HG02884 (cell line): Measurements from ENCODE around the gene GRHL3.
"Not testable (repeated sequence)": the region's sequence is repeated elsewhere in the genome, so short reads cannot be mapped to it uniquely, and the experiment has no call there.

Source experiments
- ATAC-seq: cut with Tn5 transposase; IDR thresholded peaks from one replicate; pipeline ENCODE4 v1.9.1; 2021; ENCODE audit warnings: mild to moderate bottlenecking, moderate library complexity; ENCODE audit not compliant: unreplicated experiment

GRHL3 gene

GRCh38 chr1:24319312-24319863 is at the start of gene GRHL3:
Gene GRHL3, plus strand, starts transcription at chr1:24319357. Its CDS starts 195 bp downstream, at chr1:24319552.
- no peak for ATAC-seq

DNA sequence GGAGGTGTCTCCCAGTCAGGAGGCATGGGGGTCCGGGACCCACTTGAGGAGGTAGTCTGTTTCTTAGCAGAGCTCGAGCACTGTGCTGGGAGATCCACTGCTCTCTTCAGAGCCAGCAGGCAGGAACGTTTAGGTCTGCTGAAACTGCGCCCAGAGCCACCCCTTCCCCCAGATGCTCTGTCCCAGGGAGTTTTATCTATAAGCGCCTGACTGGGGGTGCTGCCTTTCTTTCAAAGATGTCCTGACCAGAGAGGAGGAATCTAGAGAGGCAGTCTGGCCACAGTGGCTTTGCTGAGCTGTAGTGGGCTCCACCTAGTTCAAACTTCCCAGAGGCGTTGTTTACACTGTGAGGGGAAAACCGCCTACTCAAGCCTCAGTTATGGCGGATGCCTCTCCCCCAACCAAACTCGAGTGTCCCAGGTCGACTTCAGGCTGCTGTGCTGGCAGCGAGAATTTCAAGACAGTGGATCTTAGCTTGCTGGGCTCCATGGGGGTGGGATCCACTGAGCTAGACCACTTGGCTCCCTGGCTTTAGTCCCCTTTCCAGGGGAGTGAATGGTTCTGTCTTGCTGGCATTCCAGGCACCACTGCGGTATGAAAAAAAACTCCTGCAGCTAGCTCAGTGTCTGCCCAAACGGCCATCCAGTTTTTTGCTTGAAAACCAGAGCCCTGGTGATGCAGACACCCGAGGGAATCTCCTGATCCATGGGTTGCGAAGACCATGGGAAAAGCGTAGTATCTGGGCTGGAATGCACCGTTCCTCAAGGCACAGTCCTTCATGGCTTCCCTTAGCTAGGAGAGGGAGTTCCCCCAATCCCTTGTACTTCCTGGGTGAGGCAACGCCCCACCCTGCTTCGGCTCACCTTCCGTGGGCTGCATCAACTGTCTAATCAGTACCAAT is 44.7 kb upstream of the GRHL3 start:
- ATAC-seq, result not testable (repeated sequence)

DNA sequence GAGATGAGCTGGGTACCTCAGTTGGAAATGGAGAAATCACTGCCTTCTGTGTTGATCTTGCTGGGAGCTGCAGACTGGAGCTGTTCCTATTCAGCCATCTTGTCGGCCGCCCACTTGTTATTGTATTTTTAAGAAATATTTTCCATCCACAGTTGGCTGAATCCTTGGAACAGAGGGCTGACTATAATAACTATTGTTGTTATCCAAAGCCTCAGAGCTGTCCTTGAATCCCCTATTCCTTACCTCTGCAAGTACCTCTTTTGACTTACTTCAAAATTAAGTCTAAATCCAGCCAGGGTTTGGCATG is 44.1 kb upstream of the GRHL3 start:
- no peak for ATAC-seq

DNA sequence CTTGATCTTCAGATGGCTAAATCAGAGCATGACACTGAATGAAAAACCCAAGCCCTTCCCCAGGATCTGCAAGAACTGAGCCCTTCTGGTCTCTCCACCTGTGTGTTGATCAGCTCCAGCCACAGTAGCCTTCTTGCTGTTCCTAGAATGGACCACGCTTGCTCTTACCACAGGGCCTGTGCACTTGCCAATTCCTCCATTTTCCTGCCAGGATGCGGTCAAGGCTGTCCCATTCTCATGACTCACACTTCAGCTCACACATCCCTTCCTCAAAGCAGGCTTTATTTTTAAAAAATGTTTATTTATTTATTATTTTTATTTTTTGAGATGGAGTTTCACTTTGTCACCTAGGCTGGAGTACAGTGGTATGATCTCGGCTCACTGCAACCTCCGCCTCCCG is 43.6 kb upstream of the GRHL3 start:
- no peak for ATAC-seq

GRCh38 chr1:24276791-24277190 is 42.4 kb upstream of the GRHL3 start:
- ATAC-seq, result no peak

DNA sequence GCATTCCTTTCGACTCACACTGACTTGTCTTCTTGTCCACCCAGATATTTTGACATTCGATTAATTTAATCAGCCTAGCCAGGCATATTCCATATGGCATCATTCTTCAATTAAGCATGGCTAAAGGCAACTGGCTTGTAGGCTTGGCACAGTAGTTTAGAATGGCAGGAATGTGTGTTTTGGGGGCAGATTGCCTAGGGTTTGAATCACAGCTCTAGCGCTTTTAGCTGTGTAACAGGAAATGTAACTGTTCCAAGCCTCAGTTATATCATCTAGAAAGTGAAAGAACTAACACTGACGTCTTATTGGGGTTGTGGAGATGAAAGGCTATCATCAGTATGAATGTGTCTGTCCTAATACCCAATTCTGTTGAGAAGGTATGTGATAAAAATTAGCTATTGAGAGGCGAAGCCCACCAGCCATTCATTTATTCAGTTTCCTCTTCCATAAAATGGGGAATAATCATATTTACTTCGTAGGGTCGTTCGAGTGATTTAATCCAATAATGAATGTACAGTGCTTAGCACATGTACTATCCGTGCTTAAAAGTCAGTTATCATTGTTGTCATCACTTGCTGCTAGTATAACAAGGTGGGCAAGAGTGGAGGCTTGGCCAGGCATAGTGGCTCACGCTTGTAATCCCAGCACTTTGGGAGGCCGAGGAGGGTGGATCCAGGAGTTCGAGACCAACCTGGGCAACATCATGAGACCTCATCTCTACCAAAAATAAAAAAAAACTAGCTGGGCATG is 41.6 kb upstream of the GRHL3 start:
- no peak for ATAC-seq

DNA sequence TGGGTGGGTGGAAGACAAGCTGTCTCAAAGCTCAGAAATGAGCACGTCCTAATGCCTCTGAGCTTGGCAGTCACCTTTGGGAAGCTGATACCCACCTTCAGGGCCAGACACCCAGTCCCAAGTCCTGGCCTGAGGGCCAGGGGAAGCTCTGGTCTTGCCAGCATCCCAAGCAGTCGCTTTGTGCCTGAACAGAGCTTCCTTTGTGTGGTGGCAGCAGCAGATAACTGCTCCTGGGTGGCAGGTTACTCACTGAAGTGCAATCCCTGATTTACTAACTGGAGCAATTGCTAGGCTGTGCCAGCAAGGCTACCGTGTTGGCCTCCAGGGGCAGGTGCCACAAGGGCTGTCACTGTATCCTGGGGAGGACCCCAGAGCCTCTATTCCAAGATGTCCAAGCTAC is 40.4 kb upstream of the GRHL3 start:
- ATAC-seq, result no peak

GRCh38 chr1:24279590-24280232 is 39.4 kb upstream of the GRHL3 start:
- no peak for ATAC-seq

DNA sequence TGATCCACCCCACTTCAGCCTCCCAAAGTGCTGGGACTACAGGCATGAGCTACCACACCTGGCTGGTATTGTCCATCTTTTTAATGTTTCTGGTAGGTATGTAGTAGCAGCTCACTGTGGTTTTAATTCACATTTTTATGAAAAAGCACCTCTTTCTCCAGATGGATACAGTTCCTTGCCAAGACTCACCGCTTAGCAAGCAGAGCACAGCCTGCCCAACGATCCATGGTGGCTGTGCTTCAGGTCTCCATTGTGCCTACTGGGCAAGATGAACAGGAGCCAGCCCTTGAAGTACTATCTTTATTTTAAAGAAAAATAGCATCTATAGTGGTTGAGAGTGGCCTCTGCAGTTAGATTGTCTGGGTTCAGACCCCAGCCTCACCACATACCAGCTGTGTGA is 37.6 kb upstream of the GRHL3 start:
- no peak for ATAC-seq

DNA sequence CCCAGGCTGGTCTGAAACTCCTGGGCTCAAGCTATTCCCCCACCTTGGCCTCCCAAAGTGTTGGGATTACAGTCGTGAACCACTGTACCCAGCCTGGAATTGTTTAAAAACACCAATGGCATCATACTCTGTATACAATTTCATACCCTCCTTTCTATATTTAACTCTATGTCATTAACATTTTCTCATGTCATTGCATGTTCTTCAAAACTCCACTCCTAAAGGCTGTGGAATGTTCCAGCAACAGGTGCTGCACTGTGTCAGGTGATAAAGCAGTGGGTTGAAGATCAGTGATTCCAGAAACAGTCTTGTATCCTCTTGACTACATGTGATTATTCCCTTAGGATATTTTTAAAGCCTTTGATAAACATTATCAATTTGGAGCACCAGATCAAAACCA is 36.7 kb upstream of the GRHL3 start:
- no peak for ATAC-seq

DNA sequence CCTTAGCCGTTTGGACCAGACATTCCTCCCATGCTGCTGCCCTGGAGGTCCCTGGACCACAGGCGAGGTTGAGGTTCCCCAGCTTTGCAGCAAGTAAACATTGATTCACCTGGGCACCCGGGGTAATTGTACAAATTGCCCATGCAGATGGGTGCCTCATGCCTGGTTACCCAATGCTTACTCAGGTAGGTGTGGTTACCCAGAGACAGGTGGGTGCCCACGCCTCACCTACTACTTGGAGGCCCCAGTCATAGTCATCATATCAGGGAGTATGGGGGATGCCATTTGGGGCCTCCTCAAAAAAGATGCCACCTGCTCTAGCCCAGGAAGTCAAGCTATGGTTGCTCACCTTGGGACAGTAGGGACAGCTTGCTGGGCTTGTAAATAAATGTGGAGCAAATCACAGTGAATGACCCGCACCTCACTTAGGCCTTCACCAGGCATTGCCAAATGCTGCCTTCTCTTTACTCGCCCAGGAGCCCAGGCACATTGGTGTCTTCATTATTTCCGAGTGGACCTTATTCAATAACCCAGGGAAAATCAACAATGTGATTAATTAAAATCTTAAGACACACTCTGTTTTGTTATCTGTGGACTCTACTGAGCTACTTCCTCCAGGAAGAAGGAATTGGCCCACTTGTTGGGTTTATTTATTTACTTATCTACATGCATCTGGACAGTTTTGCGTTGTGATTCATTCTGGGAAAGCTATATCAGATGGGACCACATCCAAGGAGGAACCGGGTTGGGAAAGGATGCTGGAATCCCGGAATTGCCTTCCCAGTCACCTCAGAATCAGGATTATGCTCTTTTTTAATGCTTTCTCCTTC is 35.6 kb upstream of the GRHL3 start:
- ATAC-seq, result no peak

DNA sequence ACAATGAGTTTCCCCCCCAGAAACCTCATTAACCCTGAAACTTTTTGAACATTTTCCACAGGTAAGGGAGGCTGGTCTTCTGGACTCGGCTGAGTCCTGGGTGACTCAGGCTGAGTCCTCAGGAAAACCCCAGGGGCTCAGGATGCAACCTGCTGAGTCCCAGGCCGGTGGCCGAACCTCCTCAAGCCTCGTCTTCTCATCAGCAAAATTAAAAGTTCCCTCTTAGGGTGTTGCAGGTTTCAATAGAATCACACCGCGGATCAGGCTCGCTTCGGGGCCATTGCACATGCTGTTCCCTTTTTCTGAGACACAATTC is 35.0 kb upstream of the GRHL3 start:
- ATAC-seq, result no peak

DNA sequence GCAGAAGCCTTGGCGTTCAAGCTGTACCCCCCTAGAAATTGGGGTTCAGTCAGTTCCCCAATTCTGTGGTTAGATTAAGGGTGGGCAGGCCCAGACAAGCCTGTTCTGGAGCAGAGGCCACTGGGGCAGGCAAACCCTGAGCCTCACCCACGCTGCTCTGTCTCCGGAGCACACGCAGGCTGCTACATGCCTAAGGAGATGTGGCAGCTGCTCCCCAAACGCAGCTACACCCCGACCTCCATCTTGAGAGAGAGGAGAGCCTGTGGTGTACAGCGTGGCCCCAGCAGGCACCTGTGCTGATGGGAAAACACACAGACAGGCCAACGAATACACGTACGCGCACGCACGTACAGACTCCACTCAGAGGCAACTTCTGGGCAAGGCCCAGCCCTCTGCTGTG is 33.9 kb upstream of the GRHL3 start:
- ATAC-seq, result no peak

GRCh38 chr1:24286246-24287010 is 32.7 kb upstream of the GRHL3 start:
- ATAC-seq, result no peak

- ATAC-seq, result not testable (repeated sequence)
Observed at GRCh38 chr1:24287779-24288178, 31.4 kb upstream of the GRHL3 start.

GRCh38 chr1:24288479-24288878 is 30.7 kb upstream of the GRHL3 start:
- ATAC-seq, result no peak

- no peak for ATAC-seq
Observed at GRCh38 chr1:24289937-24290595, 29.1 kb upstream of the GRHL3 start.

DNA sequence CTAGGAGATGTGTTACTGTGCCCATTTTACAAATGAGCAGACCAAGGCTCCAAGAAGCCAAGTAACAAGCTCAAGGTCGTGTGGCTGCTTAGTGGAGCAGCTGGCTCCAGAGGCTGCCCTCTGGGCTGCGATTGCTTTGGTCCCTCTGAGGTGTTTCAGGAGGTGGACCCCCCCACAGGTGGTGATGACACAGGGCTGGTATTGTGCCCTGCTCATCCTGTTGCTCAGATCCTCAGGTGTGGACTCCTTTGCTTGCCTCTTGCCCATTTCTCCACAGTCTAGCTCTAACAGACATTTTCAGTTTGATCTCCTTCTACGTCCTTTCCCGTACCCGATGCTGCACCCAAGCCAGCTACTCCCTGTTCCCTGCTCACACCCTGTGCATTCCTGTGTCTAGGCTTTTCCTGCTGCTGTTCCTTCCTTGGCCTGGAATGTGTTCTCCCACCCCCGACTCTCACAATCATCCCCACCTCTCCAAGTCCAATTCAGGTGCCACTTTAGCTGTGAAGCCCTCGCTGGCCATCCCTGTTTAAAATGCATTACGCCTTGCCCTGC is 28.1 kb upstream of the GRHL3 start:
- ATAC-seq, result no peak

- ATAC-seq, result no peak
Observed at GRCh38 chr1:24292103-24292502, 27.1 kb upstream of the GRHL3 start.
